ENCODE measurements around the gene PTPRJ.

Gene PTPRJ

DNA sequence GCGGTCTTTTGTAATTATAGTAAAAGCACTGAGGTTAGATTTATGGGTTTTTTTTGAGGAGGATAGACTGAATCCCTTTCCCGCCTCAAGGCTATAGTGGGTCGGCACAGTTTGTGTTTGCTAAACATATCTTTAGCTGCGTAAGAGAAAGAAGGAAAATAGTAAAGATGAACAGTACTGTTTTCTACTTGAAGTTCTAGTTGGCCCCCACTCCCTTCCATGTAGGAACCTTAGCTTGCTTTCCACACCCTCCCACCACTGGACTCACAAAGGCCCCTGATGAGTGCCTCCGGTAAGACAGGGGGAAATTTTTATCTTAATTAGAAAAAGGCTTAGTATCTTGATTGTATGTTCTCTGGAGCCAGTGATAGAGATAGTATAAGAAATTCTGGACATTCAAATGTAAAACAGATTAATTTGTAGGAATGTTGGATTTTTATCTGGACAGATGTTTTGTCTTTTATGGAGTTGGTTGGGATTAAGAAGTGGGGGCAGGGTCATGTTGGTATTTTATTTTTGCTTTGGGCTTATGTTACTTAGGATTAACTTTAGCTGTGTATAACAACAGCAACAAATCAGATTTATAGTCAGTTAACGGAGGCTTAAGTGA, 49.4 kb downstream of the PTPRJ start:
- no peak for DNase-seq
- intact Hi-C loops (cut with DNase I), result loop anchor here (5.0 kb wide), 1 partner anchor 47 kb away; the partner anchor contains the start of gene PTPRJ

DNA sequence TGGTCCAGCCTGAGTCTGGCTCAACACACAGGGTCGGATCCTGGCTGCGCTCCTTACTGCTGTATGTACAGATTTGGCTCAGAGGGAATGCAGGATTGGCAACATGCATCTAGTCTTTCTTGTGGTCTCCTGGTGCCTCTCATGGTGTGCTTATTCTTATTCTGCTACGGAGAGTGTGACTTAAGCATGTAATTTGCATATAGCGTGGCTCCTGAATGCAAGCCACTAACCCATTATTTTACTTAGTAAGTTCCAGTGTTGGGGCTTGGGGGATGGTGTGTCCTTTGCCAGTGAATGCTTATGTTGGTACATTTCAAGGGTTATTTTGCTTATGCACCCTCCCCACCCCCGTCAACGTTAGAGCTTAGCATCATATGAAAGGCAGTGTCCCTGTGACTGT, 51.2 kb downstream of the PTPRJ start:
- no peak for DNase-seq
- intact Hi-C loops (cut with DNase I), result loop anchor here (5.0 kb wide), 1 partner anchor 49 kb away; the partner anchor contains the start of gene PTPRJ

DNA sequence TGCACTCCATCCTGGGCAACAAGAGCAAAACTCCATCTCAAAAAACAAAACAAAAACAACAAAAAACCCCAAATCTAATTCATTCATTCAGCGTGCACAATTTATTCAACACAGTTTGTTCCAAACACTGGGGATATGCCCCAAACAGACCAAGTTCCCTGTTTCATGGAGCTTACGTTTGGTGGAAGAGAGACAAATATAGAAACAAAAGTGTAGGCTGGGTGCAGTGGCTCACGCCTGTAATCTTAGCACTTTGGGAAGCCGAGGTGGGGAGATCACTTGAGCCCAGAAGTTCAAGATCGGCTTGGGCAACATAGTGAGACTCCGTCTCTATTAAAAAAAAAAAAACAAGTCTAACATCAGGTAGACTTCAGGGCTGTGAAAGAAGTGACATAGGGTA, 52.4 kb downstream of the PTPRJ start:
- DNase-seq, result no peak
- intact Hi-C loops (cut with DNase I), result loop anchor here (5.0 kb wide), 1 partner anchor 50 kb away; the partner anchor contains the start of gene PTPRJ

DNA sequence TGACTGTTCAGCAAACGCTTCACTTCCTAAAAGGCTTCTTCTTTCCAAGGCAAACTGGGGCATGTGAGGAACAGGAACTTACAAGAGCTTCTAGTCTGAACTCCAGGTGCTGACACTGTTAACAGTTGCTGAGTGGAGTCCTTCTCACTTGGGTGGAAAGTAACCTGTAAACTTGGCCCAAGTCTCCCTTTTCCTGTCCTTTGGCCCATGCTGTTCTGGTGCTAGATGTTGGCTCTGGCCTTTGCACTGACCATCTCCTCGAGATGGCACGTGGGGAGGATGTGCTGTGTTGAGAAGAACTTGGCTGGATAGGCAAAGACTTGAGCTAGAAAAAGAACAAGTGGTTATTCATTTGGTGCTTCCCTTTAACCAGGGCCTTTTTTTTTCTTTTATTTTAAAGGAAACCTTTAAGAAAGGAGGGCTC, 53.6 kb downstream of the PTPRJ start:
- intact Hi-C loops (cut with DNase I), result loop anchor here (5.0 kb wide), 1 partner anchor 52 kb away; the partner anchor contains the start of gene PTPRJ

GRCh38 chr11:48034926-48035871, 54.8 kb downstream of the PTPRJ start:
- intact Hi-C loops (cut with DNase I), result loop anchor here (5.0 kb wide), 1 partner anchor 53 kb away; the partner anchor contains the start of gene PTPRJ
- DNase-seq, result peak in 24 of 42 donors; percentile 22 to 79 (median 51)

More for the DNA sequence above, 53.6 kb downstream of the PTPRJ start:
- DNase-seq, result peak in 2 of 42 donors; percentile 20 to 40

- intact Hi-C loops (cut with DNase I), result no loop called here
- peak in 12 of 42 donors; percentile 35 to 68 (median 42) for DNase-seq
These were observed 55.7 kb downstream of the PTPRJ start for GRCh38 chr11:48036011-48036410.

DNA sequence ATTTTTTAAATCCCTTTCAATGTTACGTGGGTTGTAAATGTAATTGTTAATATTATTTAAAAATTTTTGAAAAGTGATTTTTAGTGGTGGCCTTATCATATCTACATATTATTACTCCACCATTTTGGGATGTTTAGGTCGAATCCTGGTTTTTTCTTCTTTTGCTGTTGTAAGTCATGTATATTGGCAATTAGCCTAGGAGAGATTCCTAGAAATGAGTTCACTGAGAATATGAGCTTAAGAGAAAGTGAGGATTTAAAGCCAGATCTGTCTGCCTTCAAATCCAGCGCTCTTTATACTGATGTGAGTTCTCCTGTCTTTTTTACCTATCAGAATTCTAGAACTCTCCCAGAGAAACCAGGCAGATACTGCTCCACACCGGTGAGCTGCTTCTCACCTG, 56.1 kb downstream of the PTPRJ start:
- intact Hi-C loops (cut with DNase I), result no loop called here
- DNase-seq, result no peak

DNA sequence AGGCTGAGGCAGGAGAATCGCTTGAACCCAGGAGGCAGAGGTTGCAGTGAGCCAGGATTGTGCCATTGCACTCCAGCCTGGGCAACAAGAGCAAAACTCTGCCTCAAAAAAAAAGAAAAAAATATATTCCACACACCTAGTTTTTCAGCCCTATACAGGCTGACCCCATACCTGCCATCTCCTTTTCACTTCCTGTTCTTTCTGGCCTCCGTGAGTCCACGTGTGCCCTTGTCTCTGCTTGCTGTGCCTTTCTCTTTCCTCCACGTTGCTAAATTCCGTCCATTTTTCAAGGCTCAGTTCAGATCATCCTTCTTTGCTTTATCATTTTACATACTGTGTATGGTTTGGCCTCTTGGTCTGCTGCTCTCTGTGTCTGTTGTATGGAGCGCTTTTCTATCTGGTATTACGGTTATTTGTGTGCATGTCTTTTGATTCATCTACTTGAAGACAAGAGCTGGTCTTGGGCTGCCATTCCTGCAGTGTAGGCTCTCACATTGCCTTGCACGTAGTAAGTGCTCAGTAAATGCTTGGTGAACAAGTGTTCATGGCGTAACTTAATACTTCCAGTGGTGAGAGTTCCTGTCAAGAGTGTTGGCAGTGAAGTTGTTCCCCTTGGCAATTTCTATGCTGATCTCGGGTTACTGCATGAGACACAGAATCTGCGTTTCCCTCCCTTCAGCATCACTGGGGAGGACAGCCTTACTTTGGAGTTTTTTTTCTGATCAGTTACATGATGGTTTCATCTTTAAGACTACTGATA, 57.5 kb downstream of the PTPRJ start:
- DNase-seq, result no peak
- intact Hi-C loops (cut with DNase I), result no loop called here

DNA sequence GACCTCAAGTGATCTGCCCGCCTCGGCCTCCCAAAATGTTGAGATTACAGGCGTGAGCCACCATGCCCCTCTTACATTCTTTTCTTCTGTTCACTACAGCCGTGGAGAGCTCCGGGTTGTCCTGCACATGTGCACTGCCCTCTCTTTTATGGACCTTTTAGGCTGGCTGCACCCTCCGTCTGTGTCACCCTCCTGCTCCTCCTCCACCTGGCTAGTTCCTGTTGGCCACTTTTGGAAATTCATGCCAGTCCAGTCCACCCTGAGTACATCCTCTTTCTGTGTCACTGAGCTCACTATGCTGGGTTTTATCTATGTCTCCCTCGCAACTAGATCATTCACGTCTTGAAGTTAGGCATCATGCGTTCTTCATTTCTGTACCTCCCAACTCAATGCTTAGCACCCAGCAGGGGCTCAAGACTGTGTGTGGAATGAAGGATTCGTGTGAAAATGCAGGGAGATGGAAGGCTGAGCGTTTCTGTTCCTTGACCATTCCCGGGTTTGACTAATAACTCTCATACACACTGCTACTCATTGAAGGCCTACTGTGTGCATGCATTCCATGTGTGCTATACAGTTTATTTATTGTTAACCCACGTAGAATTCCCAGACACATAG, 60.6 kb downstream of the PTPRJ start:
- DNase-seq, result no peak
- intact Hi-C loops (cut with DNase I), result loop anchor here (5.0 kb wide), 1 partner anchor 41 kb away; no protein-coding TSS in a partner anchor

GRCh38 chr11:48041877-48042695, 61.7 kb downstream of the PTPRJ start:
- intact Hi-C loops (cut with DNase I), result loop anchor here (5.0 kb wide), 1 partner anchor 40 kb away; no protein-coding TSS in a partner anchor

GRCh38 chr11:48043111-48043990, 63.0 kb downstream of the PTPRJ start:
- DNase-seq, result no peak
- intact Hi-C loops (cut with DNase I), result loop anchor here (5.0 kb wide), 1 partner anchor 39 kb away; no protein-coding TSS in a partner anchor

More at GRCh38 chr11:48041877-48042695, 61.7 kb downstream of the PTPRJ start:
- peak in 24 of 42 donors; percentile 22 to 83 (median 61) for DNase-seq

- intact Hi-C loops (cut with DNase I), result loop anchor here (5.0 kb wide), 1 partner anchor 38 kb away; no protein-coding TSS in a partner anchor
- no peak for DNase-seq
These were observed 63.7 kb downstream of the PTPRJ start for GRCh38 chr11:48043991-48044512.

DNA sequence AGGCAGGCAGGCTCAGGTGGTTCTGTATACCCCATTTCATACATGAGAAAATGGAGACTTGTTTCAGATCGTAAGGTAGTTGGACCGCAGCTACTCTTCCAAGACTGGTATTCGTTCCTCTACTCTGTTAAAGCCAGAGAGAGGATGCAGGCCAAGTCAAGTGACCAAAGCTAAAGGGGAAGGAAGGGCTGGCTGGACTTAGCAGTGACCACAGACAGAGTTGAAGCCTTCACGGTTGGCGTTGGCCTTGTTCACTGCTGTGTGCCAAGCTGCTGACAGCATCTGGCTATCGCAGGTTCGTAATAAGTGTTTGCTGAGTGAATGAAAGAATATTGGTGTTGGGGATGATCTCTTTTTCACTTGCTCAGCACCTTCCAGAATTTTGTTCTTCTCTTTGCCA, 64.2 kb downstream of the PTPRJ start:
- intact Hi-C loops (cut with DNase I), result loop anchor here (5.0 kb wide), 1 partner anchor 38 kb away; no protein-coding TSS in a partner anchor

GRCh38 chr11:48045536-48045935, 65.2 kb downstream of the PTPRJ start:
- no peak for DNase-seq

More for the DNA sequence above, 64.2 kb downstream of the PTPRJ start:
- DNase-seq, result peak in 22 of 42 donors; percentile 30 to 73 (median 50)

GRCh38 chr11:48047616-48048015, 67.3 kb downstream of the PTPRJ start:
- intact Hi-C loops (cut with DNase I), result no loop called here

More at GRCh38 chr11:48045536-48045935, 65.2 kb downstream of the PTPRJ start:
- intact Hi-C loops (cut with DNase I), result no loop called here

GRCh38 chr11:48049036-48049435, 68.7 kb downstream of the PTPRJ start:
- intact Hi-C loops (cut with DNase I), result no loop called here
- no peak for DNase-seq

More at GRCh38 chr11:48047616-48048015, 67.3 kb downstream of the PTPRJ start:
- DNase-seq, result peak in 4 of 42 donors; percentile 34 to 69 (median 51)
